GM19099 (cell line): ENCODE measurements around the gene RPIA.

Source experiments
- POLR2A ChIP-seq: IDR thresholded peaks from 3 replicates; pipeline ENCODE4 v1.6.1; 2011; ENCODE audit warnings: low read depth; ENCODE audit not compliant: insufficient read length; ENCODE audit errors: extremely low read depth

Gene RPIA

DNA sequence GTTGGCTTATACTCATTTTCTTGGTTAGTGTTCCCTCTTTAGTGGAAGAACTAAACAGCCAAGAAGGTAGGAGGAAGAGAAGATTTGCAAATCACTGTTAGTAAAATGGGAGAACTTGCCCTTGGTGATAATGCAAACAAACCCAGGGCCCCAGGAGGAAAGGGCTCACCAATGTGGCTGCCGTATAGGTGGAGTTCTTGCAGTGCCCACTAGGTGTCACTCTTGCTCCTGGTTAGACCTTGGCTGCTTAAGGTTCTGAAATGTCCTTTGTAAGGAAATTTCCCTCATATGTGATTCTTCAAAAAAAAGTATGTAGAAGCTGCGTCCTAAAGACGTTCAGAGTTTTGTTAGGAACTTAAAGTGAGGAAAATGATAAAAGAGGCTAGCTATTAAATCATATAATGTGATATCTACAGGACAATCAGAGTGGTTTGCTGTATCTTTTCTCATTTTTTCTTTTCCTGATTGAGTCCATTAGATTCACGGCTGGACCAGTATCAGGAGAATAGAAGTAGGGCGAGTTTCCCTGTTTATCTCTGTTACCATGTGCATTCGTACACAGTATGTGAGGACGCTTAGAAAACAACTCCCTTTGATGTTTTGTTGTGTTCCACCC, 48.6 kb downstream of the RPIA start:
- TF ChIP-seq POLR2A, result no peak

DNA sequence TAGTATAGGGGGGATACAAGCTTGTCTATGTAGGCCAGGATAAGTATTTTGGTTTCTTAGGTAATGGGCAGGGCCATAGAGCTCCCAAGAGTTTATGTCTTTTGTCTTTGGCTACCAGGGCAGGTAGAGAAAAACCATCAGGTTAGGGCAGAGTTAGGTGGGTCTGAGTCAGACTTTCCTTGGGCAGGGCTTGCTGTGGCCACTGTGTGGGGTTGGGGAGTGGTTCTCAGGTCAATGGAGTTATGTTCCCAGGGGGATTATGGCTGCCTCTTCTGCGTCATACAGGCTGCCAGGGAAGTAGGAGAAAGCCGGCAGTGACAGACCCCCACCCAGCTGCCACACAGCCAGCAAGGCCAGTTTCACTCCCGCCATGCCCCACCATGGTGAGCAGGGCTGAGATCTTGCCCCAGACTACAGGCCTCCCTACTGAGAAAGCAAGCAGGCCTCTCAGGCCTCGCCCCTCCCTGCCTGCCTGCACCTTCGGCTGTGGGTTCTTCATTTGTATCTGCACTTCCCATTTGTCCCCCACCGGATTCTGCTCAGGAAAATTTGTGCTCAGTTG, 55.5 kb downstream of the RPIA start:
- no peak for TF ChIP-seq POLR2A

DNA sequence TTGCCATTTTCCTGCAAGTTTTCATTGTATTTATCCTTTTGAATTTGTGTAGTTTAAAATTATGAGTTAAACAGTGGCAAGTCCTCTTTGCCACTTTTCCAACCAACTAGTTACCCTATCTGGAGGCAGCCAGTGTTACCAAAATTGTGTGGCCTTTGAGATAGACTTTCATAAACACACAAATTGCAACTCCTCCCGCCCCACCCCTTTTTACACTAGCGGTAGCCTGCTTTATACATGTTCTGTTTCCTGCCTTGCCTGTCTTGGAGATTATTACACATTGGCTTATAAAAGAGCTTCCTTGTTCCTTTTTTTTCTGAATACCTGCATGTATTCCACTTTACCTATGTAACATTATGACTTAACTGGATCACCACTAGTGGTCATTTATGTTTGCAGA, 56.5 kb downstream of the RPIA start:
- TF ChIP-seq POLR2A, result no peak

DNA sequence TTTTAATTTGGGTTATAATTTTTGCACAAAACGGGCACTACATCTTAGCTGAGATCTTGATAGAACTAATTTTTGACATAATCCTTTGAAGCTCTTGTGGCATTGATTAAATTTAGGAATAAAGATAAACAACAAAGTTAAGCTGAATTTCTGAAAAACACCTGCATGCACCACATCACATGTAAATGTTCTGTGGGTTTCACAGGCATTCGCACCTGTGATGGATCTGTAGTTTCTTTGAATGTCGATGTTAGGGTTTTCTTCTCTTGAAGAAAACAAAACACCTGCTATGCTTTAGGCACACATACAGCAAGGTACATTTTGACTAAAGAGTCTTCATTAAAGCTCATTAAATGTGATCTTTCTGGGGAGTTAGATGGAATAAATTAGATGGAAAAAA, 60.3 kb downstream of the RPIA start:
- no peak for TF ChIP-seq POLR2A

DNA sequence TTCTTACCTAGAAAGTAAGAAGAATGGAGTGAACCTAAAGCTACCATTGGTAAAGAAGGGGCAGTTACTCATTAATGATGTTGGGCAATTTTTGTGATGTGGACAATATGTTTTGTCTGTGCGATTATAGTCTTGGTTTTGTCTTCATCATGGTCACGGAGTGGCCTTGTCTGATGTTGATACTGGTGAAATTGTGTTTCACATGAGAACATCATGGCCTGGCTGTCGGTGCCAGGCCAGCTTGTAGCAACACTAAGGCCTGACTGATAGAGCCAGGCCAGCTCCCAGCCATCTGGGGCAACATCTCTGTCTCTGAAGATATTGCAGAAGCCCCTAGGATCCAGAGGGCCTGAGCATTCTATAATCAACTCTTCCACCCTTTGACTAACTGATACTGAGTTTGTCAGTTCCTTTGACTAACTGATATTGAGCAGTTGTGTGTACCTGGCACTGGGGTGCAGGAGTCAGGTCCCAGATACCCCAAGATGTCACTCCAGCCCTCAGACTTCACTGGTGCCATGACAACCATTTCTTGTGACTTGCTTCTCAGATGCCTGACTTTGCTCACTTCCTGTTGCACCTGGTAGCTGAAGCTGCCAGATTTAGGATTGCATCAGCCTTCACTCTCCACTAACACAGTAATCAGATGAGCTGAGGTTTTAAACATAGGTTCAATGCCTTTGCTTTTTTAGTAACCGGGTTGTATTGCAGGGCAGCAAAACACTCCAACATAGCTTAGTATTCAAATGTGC, 62.5 kb downstream of the RPIA start:
- no peak for TF ChIP-seq POLR2A

DNA sequence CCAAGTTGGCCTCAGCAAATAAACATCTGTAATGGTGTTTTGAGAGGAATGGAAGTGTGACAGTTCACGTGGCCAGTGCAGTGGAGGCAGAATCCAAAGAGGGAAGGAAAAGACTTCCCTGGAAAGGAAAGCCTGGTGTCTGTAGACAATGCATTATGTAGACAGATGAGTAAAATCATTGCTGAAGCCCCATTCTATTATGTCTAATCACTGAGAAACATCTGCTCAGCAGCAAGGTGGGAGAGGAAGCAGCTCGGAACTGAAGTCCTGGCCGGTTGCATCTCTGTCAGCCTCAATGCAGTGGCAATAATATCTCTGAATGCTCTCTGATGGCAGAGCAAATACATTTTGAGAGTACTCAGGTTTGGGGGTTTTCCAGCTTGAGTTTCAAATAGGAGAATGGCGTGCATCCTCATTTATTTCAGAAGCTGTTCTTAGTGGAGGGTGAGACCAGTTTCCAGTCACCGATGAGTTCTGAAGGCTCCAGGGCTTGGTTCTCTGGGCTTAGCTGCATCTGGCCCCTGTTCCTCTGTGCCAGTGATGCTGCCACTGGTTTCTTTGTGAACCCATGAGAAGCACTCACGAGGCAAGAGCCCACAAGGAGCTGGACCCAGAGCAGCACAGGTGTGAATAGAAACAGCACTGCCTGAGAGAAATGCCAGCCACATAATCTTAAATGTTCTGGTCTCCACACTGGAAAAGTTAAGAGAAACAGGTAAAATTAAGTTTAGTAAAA, 63.3 kb downstream of the RPIA start:
- peak; percentile 32 for TF ChIP-seq POLR2A

DNA sequence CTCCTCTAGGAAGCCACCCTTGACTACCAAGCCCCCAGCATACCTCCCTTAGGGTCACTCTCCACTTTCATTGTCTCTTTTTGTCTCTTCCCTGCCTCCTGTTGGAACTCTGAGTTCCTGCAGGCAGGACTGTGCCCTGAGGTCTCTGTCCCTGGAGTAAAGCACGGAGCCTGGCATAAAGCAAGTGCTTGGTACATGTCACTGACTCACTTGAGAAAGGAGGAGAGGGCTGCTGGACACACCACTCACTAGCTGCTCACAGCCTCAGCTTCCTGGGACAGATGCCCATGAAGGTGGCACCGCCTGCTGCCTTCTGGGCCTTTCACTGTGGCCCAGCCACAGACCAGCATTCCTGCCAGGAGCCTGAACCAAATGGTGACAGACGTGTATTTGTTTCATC, 64.4 kb downstream of the RPIA start:
- TF ChIP-seq POLR2A, result no peak

DNA sequence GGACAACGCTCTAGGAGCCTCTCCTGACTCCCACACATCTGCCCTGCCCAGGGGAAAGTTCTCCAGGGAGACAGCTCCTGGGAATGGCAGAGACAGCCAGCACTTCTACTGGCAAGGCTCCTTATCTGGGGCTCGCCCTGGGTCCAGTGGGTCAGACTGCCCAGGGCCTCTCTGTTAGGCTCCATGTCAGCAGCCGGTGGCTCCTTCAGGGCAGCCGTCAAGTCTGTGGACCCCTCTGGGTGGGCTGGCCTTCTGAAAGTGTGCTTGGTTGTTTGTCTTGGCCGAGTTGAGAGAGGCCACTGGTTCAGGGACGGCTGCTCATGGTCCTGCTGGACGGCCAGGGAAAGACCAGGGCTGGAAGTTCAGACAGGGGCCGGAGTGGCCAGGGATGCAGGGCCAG, 65.6 kb downstream of the RPIA start:
- no peak for TF ChIP-seq POLR2A

DNA sequence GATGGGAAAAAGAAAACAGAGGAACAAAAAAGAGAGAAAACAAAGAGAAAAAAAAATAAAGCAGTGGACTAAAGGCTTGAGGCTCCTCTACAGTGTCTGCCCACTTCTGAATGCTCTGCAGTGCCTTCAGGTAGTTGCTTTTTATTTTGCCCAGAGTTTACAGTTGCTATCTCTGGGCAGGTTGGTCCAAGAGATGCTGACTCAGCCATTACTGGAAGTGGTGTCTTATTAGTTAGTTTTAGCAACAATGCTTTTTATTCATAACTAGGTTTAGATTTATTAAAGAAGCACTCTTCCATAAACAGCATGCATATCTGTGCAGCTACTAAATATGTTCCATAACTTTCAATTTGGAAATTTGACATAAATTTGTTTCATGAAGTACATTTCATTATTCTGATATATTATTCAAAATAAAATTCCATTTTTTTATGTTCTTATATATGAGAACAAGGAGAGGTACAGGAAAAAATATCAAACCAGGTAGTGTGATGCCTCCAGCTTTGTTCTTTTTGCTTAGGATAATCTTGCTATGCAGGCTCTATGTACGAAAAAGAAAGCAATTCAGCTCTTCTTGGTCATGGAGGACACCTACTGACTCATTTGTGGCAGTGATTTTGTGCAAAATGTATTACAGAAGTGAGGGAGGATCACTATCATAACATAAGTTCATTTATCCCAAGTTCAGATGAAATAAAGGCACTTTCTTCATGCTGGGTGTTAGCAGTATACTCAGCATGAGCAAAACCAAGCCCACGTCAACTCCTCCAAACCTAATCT, 69.5 kb downstream of the RPIA start:
- no peak for TF ChIP-seq POLR2A

DNA sequence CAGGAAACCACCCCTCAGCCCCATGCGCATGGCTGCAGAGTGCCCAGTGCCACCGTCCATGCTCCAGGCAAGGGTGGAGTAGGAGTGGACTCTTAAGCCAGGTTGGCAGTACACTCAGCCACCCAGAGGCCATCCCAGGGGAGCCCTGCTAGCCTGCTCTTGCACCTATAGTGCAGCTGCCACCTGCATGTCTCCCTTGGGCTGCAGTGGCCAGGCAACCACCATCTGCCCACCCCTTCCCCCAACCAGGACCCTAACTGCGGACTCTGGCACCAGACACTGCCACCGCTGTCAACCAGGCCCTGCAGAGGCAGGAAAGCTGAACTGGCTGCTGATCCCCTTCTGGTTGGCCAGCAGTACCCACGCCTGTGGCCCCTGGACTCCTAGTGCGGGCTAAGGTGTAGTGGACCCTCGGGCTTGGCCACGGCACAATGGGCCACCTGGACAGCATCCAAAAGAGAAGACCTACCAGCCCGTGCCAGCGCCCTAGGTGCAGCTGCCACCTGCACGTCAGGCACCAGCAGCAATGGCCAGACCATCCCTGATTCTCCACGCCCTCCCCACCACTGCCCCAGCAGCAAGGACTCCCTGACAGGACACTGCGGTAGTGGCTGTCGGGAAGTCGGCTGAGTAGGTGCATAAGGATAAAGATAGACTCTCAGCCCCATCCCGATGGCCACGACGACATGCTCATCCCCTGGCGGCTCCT, 72.8 kb downstream of the RPIA start:
- no peak for TF ChIP-seq POLR2A

DNA sequence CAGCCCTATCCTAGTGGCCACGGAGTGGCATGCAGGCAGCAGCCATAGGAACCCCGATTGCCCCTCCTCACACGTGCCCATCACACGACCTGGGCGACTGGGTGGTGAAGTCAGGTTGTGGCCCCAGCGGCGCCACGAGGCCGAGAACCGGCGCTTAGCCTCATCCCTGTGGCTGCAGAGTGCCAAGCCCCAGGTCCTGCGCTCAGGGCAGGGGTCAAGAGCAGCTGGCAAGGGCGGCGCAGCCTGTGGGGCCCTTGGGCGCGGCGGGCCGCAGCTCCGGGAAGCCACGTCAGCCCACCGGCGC, 73.3 kb downstream of the RPIA start:
- no peak for TF ChIP-seq POLR2A

DNA sequence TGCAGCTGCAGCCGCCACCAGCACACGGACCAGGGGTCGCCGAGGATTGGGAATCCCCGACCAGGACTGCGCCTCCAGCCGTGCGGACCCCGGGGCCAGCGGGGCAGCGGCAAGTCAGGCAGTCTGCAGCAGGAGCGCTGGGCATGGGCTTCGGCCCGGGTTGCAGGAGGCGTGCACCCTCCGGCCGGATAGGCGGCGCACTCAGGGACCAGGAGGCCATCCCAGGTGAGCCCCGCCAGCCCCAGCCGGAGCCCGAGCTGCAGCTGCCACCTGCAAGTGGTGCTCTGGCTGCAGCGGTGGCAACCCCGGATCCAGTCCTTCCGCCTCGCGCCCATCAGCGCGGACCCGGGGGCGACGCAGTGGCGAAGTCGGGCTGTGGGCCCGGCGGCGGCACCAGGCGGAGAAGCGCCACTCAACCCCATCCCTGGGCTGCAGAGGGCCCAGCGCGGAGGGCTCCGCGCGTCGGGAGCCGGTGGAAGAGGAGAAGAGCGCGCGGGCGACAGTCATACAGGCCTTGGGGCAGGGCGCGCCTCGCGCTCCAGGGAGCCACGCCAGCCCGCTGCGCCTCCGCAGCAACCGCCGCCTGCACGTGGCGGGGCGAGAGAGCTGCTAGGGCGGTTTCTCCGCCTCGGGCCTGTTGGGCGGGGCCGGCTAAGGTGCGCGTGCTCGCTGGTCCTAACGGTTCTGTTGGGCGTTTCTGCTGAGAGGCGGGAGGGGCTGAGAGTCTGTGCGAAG, 73.8 kb downstream of the RPIA start:
- TF ChIP-seq POLR2A, result no peak

DNA sequence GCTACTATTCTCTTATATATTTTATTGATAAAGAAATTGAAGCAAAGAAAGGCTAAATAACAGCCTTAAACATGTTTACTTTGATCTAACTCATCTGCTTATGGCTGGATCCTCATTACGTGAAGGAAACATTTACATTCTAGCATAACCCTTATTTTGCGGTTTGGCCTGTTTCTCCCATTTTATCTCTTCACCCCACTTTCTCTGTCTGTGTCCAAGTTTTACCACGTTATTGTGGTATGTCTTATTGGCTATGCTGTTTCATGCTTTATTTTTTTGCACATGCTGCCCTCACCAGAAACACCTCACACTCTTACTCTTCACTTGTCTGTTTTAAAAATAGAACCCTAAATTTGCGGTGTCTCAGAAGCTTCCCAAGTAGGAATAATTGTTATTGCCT, 78.5 kb downstream of the RPIA start:
- TF ChIP-seq POLR2A, result no peak
